ENCODE results near the gene TMPRSS4. TPM values are rescaled to one million over a fixed set of nuclear protein-coding genes. Genes with fewer than 3 reads are reported as not detected.

The TMPRSS4 gene
- total and polyA plus RNA-seq, 2 of the 4 experiments (the other 2 are of a cell fraction): not detected

DNA sequence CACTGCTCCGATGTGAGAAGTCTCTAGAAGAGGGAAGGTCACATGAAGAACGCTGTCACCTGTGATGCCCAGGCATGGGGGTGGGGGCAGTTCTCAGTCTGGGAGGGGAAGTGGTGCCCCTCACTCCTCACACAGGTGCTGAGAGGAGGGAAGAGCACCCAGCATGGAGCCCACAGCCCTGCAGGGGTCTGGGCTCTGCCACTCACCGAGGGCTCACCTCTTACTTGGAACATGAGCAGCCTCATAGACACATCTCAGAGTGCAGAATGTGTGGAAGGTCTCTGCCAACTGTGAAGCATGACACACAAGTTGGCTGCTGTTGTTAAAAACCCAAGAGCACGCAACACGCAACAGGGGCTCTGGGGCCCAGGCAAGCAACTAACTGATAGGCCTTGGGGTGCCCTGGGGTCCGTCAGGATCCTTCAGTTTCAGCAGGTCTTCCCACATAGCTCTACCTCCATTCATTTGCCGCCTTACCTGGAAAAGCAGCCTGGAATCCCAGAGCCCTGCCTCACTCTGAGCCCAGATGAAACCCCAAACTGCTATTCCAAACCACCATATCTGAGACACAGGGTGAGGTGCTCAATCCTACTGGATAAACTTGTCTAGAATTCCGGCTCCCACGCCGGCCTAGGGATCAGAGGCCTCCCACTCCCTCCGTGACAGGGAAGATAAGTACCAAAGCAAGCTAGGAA, 17.5 kb upstream of the TMPRSS4 start:
- no peak overlapping the region for H2BK120ac ChIP-seq (ENCODE audit: low read depth, low read length)
- H3K27ac ChIP-seq (ENCODE audit: insufficient read depth, low read length): no peak overlapping the region
- no peaks in the 10 kb centered on the region for H3K4me1 ChIP-seq (ENCODE audit: control insufficient read depth, insufficient read depth, low read length)
- H2AK5ac ChIP-seq (ENCODE audit: low read depth, low read length): no peak overlapping the region
- H4K5ac ChIP-seq (ENCODE audit: low read depth, low read length): no peak overlapping the region
- ChIA-PET CTCF (no interaction called here), POLR2A (ENCODE audit: unreplicated experiment) (no interaction called here)
- no peak overlapping the region for H3K18ac ChIP-seq (ENCODE audit: low read depth, low read length)
- peaks cover 14% of the 10 kb centered on the region; the same call in 1 of the 2 replicates for H3K27me3 ChIP-seq (ENCODE audit: control insufficient read depth, insufficient read depth, low read length)
- no peak overlapping the region for H3K4me3 ChIP-seq (ENCODE audit: insufficient read depth, low read depth, low read length)
- DNase-seq: no peak
- no peak for ATAC-seq (ENCODE audit: low read depth)
- H2AK9ac ChIP-seq (replicated peaks; ENCODE audit: low read depth, low read length, poor library complexity): no peak overlapping the region
- H3K23ac ChIP-seq (ENCODE audit: low read depth, low read length): no peak overlapping the region
- WGBS, 2 experiments (ENCODE audit: extremely low coverage in 2 of 2, insufficient read length in 1 of 2): 55% methylated on average over 2 of the region's 11 CpGs; no CpG with 5 or more reads in 1 of the 2 experiments
- TF ChIP-seq RCOR1 (IDR thresholded peaks at IDR 0.05; ENCODE audit: insufficient replicate concordance, low read length) (no peak), NFE2L2 (IDR thresholded peaks at IDR 0.05; ENCODE audit: low read depth, low read length) (no peak), MXI1 (IDR thresholded peaks at IDR 0.05; ENCODE audit: borderline replicate concordance, low read depth, low read length) (no peak), CEBPB (IDR thresholded peaks at IDR 0.05; ENCODE audit: low read depth, low read length) (no peak), POLR2A (IDR thresholded peaks at IDR 0.05; ENCODE audit: low read depth, low read length) (no peak)
- TF ChIP-seq, protein P1, sequence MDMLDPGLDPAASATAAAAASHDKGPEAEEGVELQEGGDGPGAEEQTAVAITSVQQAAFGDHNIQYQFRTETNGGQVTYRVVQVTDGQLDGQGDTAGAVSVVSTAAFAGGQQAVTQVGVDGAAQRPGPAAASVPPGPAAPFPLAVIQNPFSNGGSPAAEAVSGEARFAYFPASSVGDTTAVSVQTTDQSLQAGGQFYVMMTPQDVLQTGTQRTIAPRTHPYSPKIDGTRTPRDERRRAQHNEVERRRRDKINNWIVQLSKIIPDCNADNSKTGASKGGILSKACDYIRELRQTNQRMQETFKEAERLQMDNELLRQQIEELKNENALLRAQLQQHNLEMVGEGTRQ (IDR thresholded peaks at IDR 0.05; ENCODE audit: low read depth, low read length): no peak
- TF ChIP-seq, protein P2, sequence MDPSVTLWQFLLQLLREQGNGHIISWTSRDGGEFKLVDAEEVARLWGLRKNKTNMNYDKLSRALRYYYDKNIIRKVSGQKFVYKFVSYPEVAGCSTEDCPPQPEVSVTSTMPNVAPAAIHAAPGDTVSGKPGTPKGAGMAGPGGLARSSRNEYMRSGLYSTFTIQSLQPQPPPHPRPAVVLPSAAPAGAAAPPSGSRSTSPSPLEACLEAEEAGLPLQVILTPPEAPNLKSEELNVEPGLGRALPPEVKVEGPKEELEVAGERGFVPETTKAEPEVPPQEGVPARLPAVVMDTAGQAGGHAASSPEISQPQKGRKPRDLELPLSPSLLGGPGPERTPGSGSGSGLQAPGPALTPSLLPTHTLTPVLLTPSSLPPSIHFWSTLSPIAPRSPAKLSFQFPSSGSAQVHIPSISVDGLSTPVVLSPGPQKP (IDR thresholded peaks at IDR 0.05; ENCODE audit: borderline replicate concordance, low read depth, low read length): no peak
- H3K14ac ChIP-seq (replicated peaks; ENCODE audit: low read depth, low read length): no peak overlapping the region
- no peak overlapping the region for H3K9ac ChIP-seq (ENCODE audit: low read depth, low read length)
- no TSS peak for BruUV-seq (replicated peaks)
- no peak overlapping the region for H2AFZ ChIP-seq (replicated peaks; ENCODE audit: low read length, poor library complexity)
- H4K91ac ChIP-seq (ENCODE audit: insufficient read depth, low read depth, low read length): no peak overlapping the region
- H4K20me1 ChIP-seq (ENCODE audit: insufficient read depth, low read length): no peaks in the 10 kb centered on the region
- H3K4me2 ChIP-seq (ENCODE audit: low read depth, low read length): no peak overlapping the region
- H3K56ac ChIP-seq (ENCODE audit: extremely low read depth, insufficient read depth, low read length): no peak overlapping the region
- no peaks in the 10 kb centered on the region for H3K9me3 ChIP-seq (ENCODE audit: control insufficient read depth, insufficient read depth, low read length)
- no peaks in the 10 kb centered on the region for H3K79me1 ChIP-seq (ENCODE audit: low read depth in 1 of 2, low read length in 2 of 2)
- H3K9me1 ChIP-seq (ENCODE audit: insufficient read depth, low read length): no peaks in the 10 kb centered on the region
- in situ Hi-C loops (cut with MboI; ENCODE audit: low sequenced_read_pairs) (no loop called here), intact Hi-C loops (cut with micrococcal nuclease) (no loop called here), dilution Hi-C loops (cut with HindIII; ENCODE audit: low sequenced_read_pairs, unreplicated experiment) (no loop called here)
- no peak overlapping the region for H2BK15ac ChIP-seq (ENCODE audit: low read depth, low read length)
- no peaks in the 10 kb centered on the region for H3K36me3 ChIP-seq (ENCODE audit: control insufficient read depth, insufficient read depth, low read length)
- no peak overlapping the region for H2BK5ac ChIP-seq (ENCODE audit: low read depth, low read length, poor library complexity, severe bottlenecking)
- no peak overlapping the region for H2BK20ac ChIP-seq (ENCODE audit: low read depth, low read length)
- no peak overlapping the region for H4K8ac ChIP-seq (ENCODE audit: low read depth in 2 of 2, low read length in 2 of 2)
- no peak overlapping the region for H3K4ac ChIP-seq (ENCODE audit: low read depth, low read length)

Data from IMR-90 (cell line).